Measurements from ENCODE around the gene SLC39A11.
"Not testable (repeated sequence)": the region's sequence is repeated elsewhere in the genome, so short reads cannot be mapped to it uniquely, and the experiment has no call there.

Gene SLC39A11

GRCh38 chr17:72771734-72772133 is 320.8 kb downstream of the SLC39A11 start:
- DNase-seq: no peak

- no peak for DNase-seq
Observed at GRCh38 chr17:72766761-72767356, 325.6 kb downstream of the SLC39A11 start.

GRCh38 chr17:72765368-72766153 is 326.9 kb downstream of the SLC39A11 start:
- DNase-seq: no peak

- no peak for DNase-seq
Observed at GRCh38 chr17:72764632-72765041, 327.9 kb downstream of the SLC39A11 start.

GRCh38 chr17:72763981-72764380 is 328.5 kb downstream of the SLC39A11 start:
- no peak for DNase-seq

- DNase-seq: not testable (repeated sequence)
Observed at GRCh38 chr17:72761893-72762575, 330.5 kb downstream of the SLC39A11 start.

- no peak for DNase-seq
Observed at GRCh38 chr17:72761431-72761830, 331.1 kb downstream of the SLC39A11 start.

GRCh38 chr17:72760368-72760767 is 332.1 kb downstream of the SLC39A11 start:
- no peak for DNase-seq

GRCh38 chr17:72759301-72759700 is 333.2 kb downstream of the SLC39A11 start:
- DNase-seq: no peak

GRCh38 chr17:72756256-72756655 is 336.2 kb downstream of the SLC39A11 start:
- no peak for DNase-seq

GRCh38 chr17:72754513-72754912 is 338.0 kb downstream of the SLC39A11 start:
- DNase-seq: no peak

GRCh38 chr17:72751746-72752145 is 340.7 kb downstream of the SLC39A11 start:
- DNase-seq: no peak

GRCh38 chr17:72749119-72749572 is 343.3 kb downstream of the SLC39A11 start:
- no peak for DNase-seq

GRCh38 chr17:72747501-72747900 is 345.0 kb downstream of the SLC39A11 start:
- DNase-seq: no peak

GRCh38 chr17:72745241-72745640 is 347.2 kb downstream of the SLC39A11 start:
- no peak for DNase-seq

- no peak for DNase-seq
Observed at GRCh38 chr17:72743037-72743467, 349.4 kb downstream of the SLC39A11 start.

GRCh38 chr17:72737151-72737690 is 355.3 kb downstream of the SLC39A11 start:
- DNase-seq: no peak

GRCh38 chr17:72735592-72735991 is 356.9 kb downstream of the SLC39A11 start:
- no peak for DNase-seq

- no peak for DNase-seq
Observed at GRCh38 chr17:72735048-72735447, 357.4 kb downstream of the SLC39A11 start.

GRCh38 chr17:72734613-72735012 is 357.9 kb downstream of the SLC39A11 start:
- DNase-seq: no peak

GRCh38 chr17:72733619-72734282 is 358.7 kb downstream of the SLC39A11 start:
- no peak for DNase-seq

GRCh38 chr17:72732893-72733618 is 359.4 kb downstream of the SLC39A11 start:
- DNase-seq: no peak
